GM11168 (cell line): Measurements from ENCODE around the gene PARD3.

ENCODE experiments used
- in situ Hi-C: fragments of 300-500 bp; cut with MboI; formaldehyde crosslinking; loops from one replicate; pipeline ENCODE4 v1.12.0; 2022; ENCODE audit warnings: low sequenced_read_pairs; ENCODE audit not compliant: unreplicated experiment

Gene PARD3

GRCh38 chr10:34171957-34172527, 643.1 kb downstream of the PARD3 start:
- in situ Hi-C loops: no loop called here

- in situ Hi-C loops: loop anchor here (10.0 kb wide), 1 partner anchor 835 kb away; the partner anchor contains the start of gene NRP1
Measured at GRCh38 chr10:34169677-34170076, 645.4 kb downstream of the PARD3 start.

- in situ Hi-C loops: loop anchor here (10.0 kb wide), 1 partner anchor 834 kb away; the partner anchor contains the start of gene NRP1
Measured at GRCh38 chr10:34169131-34169530, 646.0 kb downstream of the PARD3 start.

GRCh38 chr10:34168439-34168838, 646.7 kb downstream of the PARD3 start:
- in situ Hi-C loops: loop anchor here (10.0 kb wide), 1 partner anchor 834 kb away; the partner anchor contains the start of gene NRP1

- in situ Hi-C loops: loop anchor here (10.0 kb wide), 1 partner anchor 832 kb away; the partner anchor contains the start of gene NRP1
Measured at GRCh38 chr10:34166823-34167222, 648.3 kb downstream of the PARD3 start.

GRCh38 chr10:34166354-34166753, 648.7 kb downstream of the PARD3 start:
- in situ Hi-C loops: loop anchor here (10.0 kb wide), 1 partner anchor 832 kb away; the partner anchor contains the start of gene NRP1

GRCh38 chr10:34164029-34164428, 651.1 kb downstream of the PARD3 start:
- in situ Hi-C loops: loop anchor here (10.0 kb wide), 1 partner anchor 829 kb away; the partner anchor contains the start of gene NRP1

GRCh38 chr10:34163075-34163905, 651.8 kb downstream of the PARD3 start:
- in situ Hi-C loops: loop anchor here (10.0 kb wide), 1 partner anchor 828 kb away; the partner anchor contains the start of gene NRP1

GRCh38 chr10:34161777-34162370, 653.2 kb downstream of the PARD3 start:
- in situ Hi-C loops: loop anchor here (10.0 kb wide), 1 partner anchor 827 kb away; the partner anchor contains the start of gene NRP1

- in situ Hi-C loops: loop anchor here (10.0 kb wide), 1 partner anchor 826 kb away; the partner anchor contains the start of gene NRP1
Measured at GRCh38 chr10:34160595-34160994, 654.5 kb downstream of the PARD3 start.

- in situ Hi-C loops: no loop called here
Measured at GRCh38 chr10:34157501-34157900, 657.6 kb downstream of the PARD3 start.

GRCh38 chr10:34156781-34157425, 658.2 kb downstream of the PARD3 start:
- in situ Hi-C loops: no loop called here

- in situ Hi-C loops: no loop called here
Measured at GRCh38 chr10:34155812-34156211, 659.3 kb downstream of the PARD3 start.

GRCh38 chr10:34154383-34154900, 660.7 kb downstream of the PARD3 start:
- in situ Hi-C loops: no loop called here

GRCh38 chr10:34153663-34154382, 661.3 kb downstream of the PARD3 start:
- in situ Hi-C loops: no loop called here

GRCh38 chr10:34152434-34152833, 662.7 kb downstream of the PARD3 start:
- in situ Hi-C loops: no loop called here

GRCh38 chr10:34151931-34152330, 663.2 kb downstream of the PARD3 start:
- in situ Hi-C loops: no loop called here

- in situ Hi-C loops: no loop called here
Measured at GRCh38 chr10:34151481-34151880, 663.6 kb downstream of the PARD3 start.

- in situ Hi-C loops: no loop called here
Measured at GRCh38 chr10:34150103-34150502, 665.0 kb downstream of the PARD3 start.
